K562 (cell line): ENCODE data around the gene ICAM2.

Source experiments
- BMI1 ChIP-seq: fragments of 150-350 bp; IDR thresholded peaks from 2 replicates; pipeline ENCODE4 v1.6.1; 2014; ENCODE audit warnings: low read length
- E2F8 ChIP-seq: fragments of 450-650 bp; IDR thresholded peaks from 2 replicates; pipeline ENCODE4 v1.7.1; 2018; ENCODE audit warnings: mild to moderate bottlenecking, low read depth; ENCODE audit not compliant: partially characterized antibody
- EP300 ChIP-seq: IDR thresholded peaks from 2 replicates; pipeline ENCODE4 v1.6.1; 2012; ENCODE audit warnings: low read length, improper control_type of control experiment
- MXI1 ChIP-seq: IDR thresholded peaks from 2 replicates; pipeline ENCODE4 v1.6.1; 2011; ENCODE audit warnings: low read depth, mild to moderate bottlenecking, improper control_type of control experiment, low read length
- POLR2A ChIP-seq: fragments of 450-650 bp; conservative IDR thresholded peaks from 2 replicates; pipeline ENCODE4 v1.6.1; 2016
- ZNF184 ChIP-seq: sonication (generic); formaldehyde crosslinking; IDR thresholded peaks from 2 replicates; pipeline ENCODE4 v1.5.0; 2020; ENCODE audit warnings: missing genetic modification reagents
- ZNF592 ChIP-seq: fragments of 450-650 bp; IDR thresholded peaks from 2 replicates; pipeline ENCODE4 v1.6.1; 2017; ENCODE audit warnings: antibody characterized with exemption, mild to moderate bottlenecking

- TF ChIP-seq ZNF592 (no peak), ZNF184 (no peak), E2F8 (no peak), EP300 (no peak), BMI1 (no peak), POLR2A (no peak), MXI1 (no peak)
These were observed 45.7 kb downstream of the ICAM2 start for GRCh38 chr17:63974594-63975192.
